Suprapubic skin (tissue), 4 donors: ENCODE results near the gene STAP1.

Experiments used
- EP300 ChIP-seq: sonication (generic); formaldehyde crosslinking; IDR thresholded peaks from one replicate; pipeline ENCODE4 v1.6.1; 2017; ENCODE audit warnings: antibody characterized with exemption
- POLR2A ChIP-seq, 2 donors: fragments of 450-650 bp; IDR thresholded peaks; one replicate each; pipeline ENCODE4 v1.6.1; 2017; ENCODE audit warnings: antibody characterized with exemption in 2 of 2, mild to moderate bottlenecking in 2 of 2, moderate library complexity in 2 of 2
- POLR2AphosphoS5 ChIP-seq, 3 donors: sonication (generic); formaldehyde crosslinking; IDR thresholded peaks; one replicate each; pipeline ENCODE4 v1.6.1; 2017; ENCODE audit warnings: antibody characterized with exemption in 3 of 3
- TF ChIP-seq, protein P1 (sequence below), 2 donors: fragments of 200-600 bp in 1 of 2; fragments of 450-650 bp in 1 of 2; sonication (generic) in 1 of 2; IDR thresholded peaks; one replicate each; pipeline ENCODE4 v1.5.1; 2016 to 2019; ENCODE audit warnings: antibody characterized with exemption in 2 of 2, mild to moderate bottlenecking in 1 of 2, moderate library complexity in 1 of 2

DNA sequence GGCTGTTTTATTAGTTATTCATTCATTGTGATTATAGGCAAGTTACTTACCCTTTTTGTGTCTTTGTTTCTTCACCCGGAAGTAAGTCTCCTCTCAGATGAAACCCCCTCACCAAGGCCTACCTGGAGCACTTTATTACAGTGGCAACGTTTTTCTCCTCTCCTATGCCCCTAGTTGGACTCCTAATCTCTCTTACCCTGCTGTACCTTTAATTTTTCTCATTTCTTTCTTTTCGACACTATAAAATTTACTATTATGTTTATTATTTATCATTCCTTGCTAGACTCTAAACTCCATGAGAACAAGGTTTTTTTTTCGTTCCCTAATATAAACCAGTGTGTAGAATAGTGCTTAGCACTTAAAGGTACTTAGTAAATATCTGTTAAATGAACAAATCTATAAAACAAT lies 17.5 kb downstream of the STAP1 start:
- TF ChIP-seq EP300 (no peak), POLR2A (IDR thresholded peaks at IDR 0.05) (no peak), POLR2AphosphoS5 (IDR thresholded peaks at IDR 0.05) (no peak)
- TF ChIP-seq, protein P1, sequence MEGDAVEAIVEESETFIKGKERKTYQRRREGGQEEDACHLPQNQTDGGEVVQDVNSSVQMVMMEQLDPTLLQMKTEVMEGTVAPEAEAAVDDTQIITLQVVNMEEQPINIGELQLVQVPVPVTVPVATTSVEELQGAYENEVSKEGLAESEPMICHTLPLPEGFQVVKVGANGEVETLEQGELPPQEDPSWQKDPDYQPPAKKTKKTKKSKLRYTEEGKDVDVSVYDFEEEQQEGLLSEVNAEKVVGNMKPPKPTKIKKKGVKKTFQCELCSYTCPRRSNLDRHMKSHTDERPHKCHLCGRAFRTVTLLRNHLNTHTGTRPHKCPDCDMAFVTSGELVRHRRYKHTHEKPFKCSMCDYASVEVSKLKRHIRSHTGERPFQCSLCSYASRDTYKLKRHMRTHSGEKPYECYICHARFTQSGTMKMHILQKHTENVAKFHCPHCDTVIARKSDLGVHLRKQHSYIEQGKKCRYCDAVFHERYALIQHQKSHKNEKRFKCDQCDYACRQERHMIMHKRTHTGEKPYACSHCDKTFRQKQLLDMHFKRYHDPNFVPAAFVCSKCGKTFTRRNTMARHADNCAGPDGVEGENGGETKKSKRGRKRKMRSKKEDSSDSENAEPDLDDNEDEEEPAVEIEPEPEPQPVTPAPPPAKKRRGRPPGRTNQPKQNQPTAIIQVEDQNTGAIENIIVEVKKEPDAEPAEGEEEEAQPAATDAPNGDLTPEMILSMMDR (IDR thresholded peaks at IDR 0.05) = no peak
